ENCODE data around the gene APBB1IP. TPM values are rescaled to one million over a fixed set of nuclear protein-coding genes. Genes with fewer than 3 reads are reported as not detected.

The APBB1IP gene
- total RNA-seq, 1 experiment from 2014 or later: not detected

DNA sequence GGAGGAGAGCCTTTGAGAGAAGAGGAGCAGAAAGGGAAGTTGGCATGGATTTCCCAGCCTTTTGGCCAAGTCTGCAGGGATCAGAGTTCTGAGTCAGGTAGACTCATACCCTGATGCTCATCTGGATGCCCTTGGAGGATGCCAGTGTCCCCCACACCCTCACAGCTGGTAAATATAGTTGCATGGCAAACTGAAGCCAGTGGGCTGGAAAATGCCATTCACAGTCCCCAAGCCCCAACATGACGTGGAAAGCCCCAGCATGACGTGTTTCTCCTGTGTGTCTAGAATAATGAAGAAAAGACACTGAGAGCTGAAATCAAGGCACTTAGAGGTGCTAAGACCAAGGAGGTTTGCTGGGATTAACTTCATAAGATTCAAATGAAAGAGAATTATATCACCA, 24.8 kb upstream of the APBB1IP start:
- no peaks in the 10 kb centered on the region for H3K79me2 ChIP-seq (ENCODE audit: insufficient read depth, low read length)
- H3K18ac ChIP-seq (ENCODE audit: insufficient read length, low read depth, low read length): no peak overlapping the region
- no peaks in the 10 kb centered on the region for H3K36me3 Mint-ChIP-seq (ENCODE audit: insufficient read depth in 1 of 3, low read depth in 3 of 3)
- no peak overlapping the region for H3K4ac ChIP-seq (ENCODE audit: low read depth, low read length)
- no peaks in the 10 kb centered on the region for H3K9me3 Mint-ChIP-seq
- WGBS (ENCODE audit: extremely low coverage, insufficient read length, low lambda C conversion rate): no CpG with 5 or more reads among the region's 2 CpGs
- H2AFZ ChIP-seq (ENCODE audit: low read length): no peak overlapping the region
- no peak overlapping the region for H2BK120ac ChIP-seq (ENCODE audit: low read depth, low read length, poor library complexity, severe bottlenecking)
- H3K4me1 Mint-ChIP-seq: no peaks in the 10 kb centered on the region
- H3K14ac ChIP-seq (ENCODE audit: insufficient read depth, low read length): no peak overlapping the region
- H3K9me3 ChIP-seq (ENCODE audit: control insufficient read depth, low read depth, low read length): no peaks in the 10 kb centered on the region
- no peaks in the 10 kb centered on the region for H3K23me2 ChIP-seq (ENCODE audit: insufficient read length, low read depth, low read length, poor library complexity, severe bottlenecking)
- no peak overlapping the region for H3K9ac ChIP-seq (ENCODE audit: extremely low read depth, insufficient read length, low read length)
- H3K4me1 ChIP-seq (ENCODE audit: insufficient read depth, low read length): no peaks in the 10 kb centered on the region
- H3K23ac ChIP-seq (ENCODE audit: insufficient read length, low read depth, low read length): no peak overlapping the region
- no peak overlapping the region for H4K5ac ChIP-seq (ENCODE audit: insufficient read length, low read depth, low read length)
- H3K27ac Mint-ChIP-seq: no peak overlapping the region
- no peak overlapping the region for H4K91ac ChIP-seq (ENCODE audit: insufficient read length, low read depth, low read length)
- H3K27me3 Mint-ChIP-seq (ENCODE audit: low read depth): peaks cover 13% of the 10 kb centered on the region
- no peaks in the 10 kb centered on the region for H3K79me1 ChIP-seq (ENCODE audit: insufficient read depth, low read depth, low read length, poor library complexity, severe bottlenecking)
- H3K27ac ChIP-seq (ENCODE audit: insufficient read length, low read depth, low read length): no peak overlapping the region
- H3K4me3 Mint-ChIP-seq: no peak overlapping the region
- H2BK5ac ChIP-seq (ENCODE audit: insufficient read length, low read length): no peak overlapping the region
- H3K56ac ChIP-seq (ENCODE audit: insufficient read length, low read depth, low read length): no peak overlapping the region
- no peak overlapping the region for H3T11ph ChIP-seq (ENCODE audit: low read length)
- no peaks in the 10 kb centered on the region for H4K20me1 ChIP-seq (ENCODE audit: control insufficient read depth, insufficient read depth, insufficient read length)
- no peak overlapping the region for H3K4me2 ChIP-seq (ENCODE audit: insufficient read depth, insufficient read length, low read length)
- no peak overlapping the region for H2BK15ac ChIP-seq (ENCODE audit: low read depth, low read length)
- H2AK5ac ChIP-seq (ENCODE audit: insufficient read length, low read length): no peak overlapping the region
- DNase-seq: no peak
- no peak overlapping the region for H2BK20ac ChIP-seq (ENCODE audit: low read depth, low read length, poor library complexity, severe bottlenecking)
- H2BK12ac ChIP-seq (ENCODE audit: insufficient read length, low read depth, low read length): no peak overlapping the region
- H4K8ac ChIP-seq (replicated peaks; ENCODE audit: insufficient read length, low read depth, low read length): no peak overlapping the region
- TF ChIP-seq, protein P1, sequence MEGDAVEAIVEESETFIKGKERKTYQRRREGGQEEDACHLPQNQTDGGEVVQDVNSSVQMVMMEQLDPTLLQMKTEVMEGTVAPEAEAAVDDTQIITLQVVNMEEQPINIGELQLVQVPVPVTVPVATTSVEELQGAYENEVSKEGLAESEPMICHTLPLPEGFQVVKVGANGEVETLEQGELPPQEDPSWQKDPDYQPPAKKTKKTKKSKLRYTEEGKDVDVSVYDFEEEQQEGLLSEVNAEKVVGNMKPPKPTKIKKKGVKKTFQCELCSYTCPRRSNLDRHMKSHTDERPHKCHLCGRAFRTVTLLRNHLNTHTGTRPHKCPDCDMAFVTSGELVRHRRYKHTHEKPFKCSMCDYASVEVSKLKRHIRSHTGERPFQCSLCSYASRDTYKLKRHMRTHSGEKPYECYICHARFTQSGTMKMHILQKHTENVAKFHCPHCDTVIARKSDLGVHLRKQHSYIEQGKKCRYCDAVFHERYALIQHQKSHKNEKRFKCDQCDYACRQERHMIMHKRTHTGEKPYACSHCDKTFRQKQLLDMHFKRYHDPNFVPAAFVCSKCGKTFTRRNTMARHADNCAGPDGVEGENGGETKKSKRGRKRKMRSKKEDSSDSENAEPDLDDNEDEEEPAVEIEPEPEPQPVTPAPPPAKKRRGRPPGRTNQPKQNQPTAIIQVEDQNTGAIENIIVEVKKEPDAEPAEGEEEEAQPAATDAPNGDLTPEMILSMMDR (conservative IDR thresholded peaks at IDR 0.05): no peak
- H3K27me3 ChIP-seq (ENCODE audit: insufficient read depth, low read length): no peaks in the 10 kb centered on the region

Data from H9 (cell line).